Measurements from ENCODE around the gene CPS1.

CPS1 gene

DNA sequence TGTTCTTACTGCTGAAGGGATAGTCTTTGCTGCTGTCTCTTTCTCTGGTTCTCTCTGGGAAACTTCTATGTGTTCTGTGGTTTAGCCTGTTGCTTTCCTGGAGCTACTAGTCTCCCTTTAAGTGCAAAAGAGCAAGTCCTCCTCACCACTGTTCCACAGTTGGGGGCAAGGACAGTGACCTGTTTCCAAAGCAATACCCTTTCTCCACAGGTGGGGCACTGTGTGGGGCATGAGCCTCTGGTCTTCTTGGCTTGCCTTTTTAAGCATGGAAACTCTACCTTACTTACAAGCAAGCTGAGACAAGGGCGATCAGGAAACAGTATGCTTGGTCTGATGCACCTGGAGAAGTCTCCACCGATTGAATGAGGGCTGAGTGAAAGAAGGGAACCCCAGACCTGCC, 156.7 kb downstream of the CPS1 start:
- DNase-seq: no peak

DNA sequence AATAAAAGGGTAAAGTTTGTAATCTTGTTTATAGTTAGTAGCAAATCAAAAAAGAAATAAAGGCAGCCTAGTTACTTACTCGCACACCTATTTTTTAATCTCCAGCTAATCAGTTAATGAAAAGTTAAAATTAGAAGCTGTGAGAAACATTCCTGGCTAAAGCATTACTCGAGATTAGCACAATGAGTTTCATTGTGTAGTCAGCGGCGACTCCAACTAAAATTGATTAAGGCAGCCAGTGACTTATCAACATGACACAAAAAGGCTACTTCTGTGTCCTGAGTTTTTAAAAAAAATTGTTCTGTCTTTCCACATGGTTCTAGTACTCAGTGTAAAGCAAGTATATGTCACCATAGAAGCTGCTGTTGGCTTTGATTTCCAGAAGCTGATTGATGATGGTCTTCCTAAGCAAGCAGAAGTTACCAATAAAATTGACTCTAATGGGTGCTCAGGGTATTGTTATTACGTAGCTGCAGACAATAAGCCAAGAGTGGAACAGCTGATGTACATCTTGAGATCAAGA, 159.2 kb downstream of the CPS1 start:
- DNase-seq: no peak

DNA sequence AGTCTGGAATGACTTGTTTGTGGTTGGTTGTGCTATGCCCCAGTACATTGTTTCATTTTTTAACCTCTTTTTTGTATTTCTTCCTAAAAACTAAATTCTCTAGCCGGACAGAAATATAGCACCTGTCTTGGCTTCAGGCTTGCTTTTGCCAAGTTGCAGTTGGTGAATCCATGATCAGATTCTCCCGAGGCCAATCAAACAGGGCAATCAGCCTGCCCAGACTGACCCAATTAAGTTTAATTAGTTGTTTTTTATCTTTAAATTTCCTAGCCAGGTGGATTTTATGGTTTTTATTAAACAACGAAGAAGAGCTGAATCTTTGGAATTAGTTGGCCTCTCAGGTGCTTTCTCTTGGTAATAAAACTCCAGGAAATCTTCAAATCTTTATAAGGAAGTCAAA, 162.1 kb downstream of the CPS1 start:
- no peak for DNase-seq

DNA sequence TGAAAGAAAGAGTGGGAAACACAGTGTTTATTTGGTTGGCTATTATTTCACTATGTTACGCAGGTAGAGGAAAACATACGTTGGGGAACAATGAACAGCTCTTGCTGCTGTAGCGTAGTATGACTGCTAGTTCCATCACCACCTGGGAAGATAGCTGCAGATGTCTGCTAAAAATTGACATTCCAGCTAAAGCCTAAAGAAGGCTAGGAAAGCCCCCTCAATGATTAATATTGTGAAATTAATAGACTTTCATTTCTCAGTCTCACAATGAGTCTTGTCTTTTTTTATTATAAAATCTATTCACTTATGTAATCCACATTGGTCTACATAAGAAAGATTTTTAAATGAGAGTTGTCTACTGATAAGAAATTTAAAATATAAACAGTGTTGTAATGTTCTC, 165.7 kb downstream of the CPS1 start:
- no peak for DNase-seq

DNA sequence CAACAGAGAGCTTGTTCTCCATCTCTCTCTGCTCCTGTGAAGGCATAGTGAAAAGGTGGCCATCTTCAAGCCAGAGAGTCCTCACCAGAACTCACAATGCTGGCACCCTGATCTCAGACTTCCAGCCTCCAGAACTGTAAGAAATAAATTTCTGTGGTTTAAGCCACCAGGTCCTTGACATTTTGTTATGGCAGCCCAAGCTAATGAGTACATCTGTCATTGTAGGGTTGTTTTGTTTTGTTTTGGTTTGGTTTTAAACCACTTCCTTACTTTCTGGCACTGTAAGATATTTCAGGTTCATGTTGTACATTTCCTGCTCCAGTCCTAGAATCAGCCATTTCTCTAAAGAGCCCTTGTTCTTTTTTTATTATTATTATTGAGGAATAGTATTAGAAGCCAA, 171.2 kb downstream of the CPS1 start:
- DNase-seq: no peak
